Measurements from ENCODE around the gene FBXL19. TPM values are rescaled to one million over a fixed set of nuclear protein-coding genes. Genes with fewer than 3 reads are reported as not detected.

Gene FBXL19
- total and polyA plus RNA-seq, 2 of the 8 experiments (the other 6 are each of a cell fraction or from before 2014, with no cell fraction given): 47.2 to 72.2 TPM

GRCh38 chr16:30922960-30923535 lies 324 bp upstream of the FBXL19 start:
- CTCF ChIA-PET (ENCODE audit: partially characterized antibody): no interaction called here
- POLR2A ChIA-PET (ENCODE audit: partially characterized antibody): interaction anchor here (0.6 to 8.2 kb wide), 10 partner anchors 14 to 148 kb away, joined by 3 to 105 read pairs (median 4); partner anchors contain the start of genes CTF1 and ORAI3
- DNase-seq (ENCODE audit: low read depth in 1 of 2, low spot score in 2 of 2): peak; percentile 92 to 99
- TF ChIP-seq TCF12 (IDR thresholded peaks at IDR 0.05; ENCODE audit: low read depth, low read length): no peak
- no peak for TF ChIP-seq E2F6 (IDR thresholded peaks at IDR 0.05)
- TF ChIP-seq JUND (IDR thresholded peaks at IDR 0.05; ENCODE audit: low read length): no peak
- TF ChIP-seq TBP (IDR thresholded peaks at IDR 0.05; ENCODE audit: low read depth, low read length): peak; percentile 73; the same call in 1 of the 2 replicates
- peak; percentile 40; the same call in 1 of the 2 replicates for TF ChIP-seq USF2 (IDR thresholded peaks at IDR 0.05; ENCODE audit: low read length)
- no peak for TF ChIP-seq CBX8 (IDR thresholded peaks at IDR 0.05; ENCODE audit: borderline replicate concordance, low read depth, low read length)
- TF ChIP-seq ATF3 (IDR thresholded peaks at IDR 0.05; ENCODE audit: insufficient read depth, low read depth, low read length): no peak
- no peak for TF ChIP-seq BRCA1 (IDR thresholded peaks at IDR 0.05; ENCODE audit: low read depth, low read length)
- TF ChIP-seq RNF2 (IDR thresholded peaks at IDR 0.05; ENCODE audit: borderline replicate concordance, low read depth, low read length, missing control alignments, poor library complexity, severe bottlenecking): no peak

More at GRCh38 chr16:30922960-30923535, 324 bp upstream of the FBXL19 start:
- peak overlapping the region; percentile 98; the same call in 1 of the 2 replicates for H4K8ac ChIP-seq (ENCODE audit: extremely low read depth, insufficient read depth, low read length)
- H3K27me3 ChIP-seq (replicated peaks in 1 of 4; ENCODE audit: control insufficient read depth in 3 of 4, extremely low read depth in 1 of 4, insufficient read depth in 3 of 4, low read length in 3 of 4): no peaks in the 10 kb centered on the region
- peak overlapping the region; percentile 37 to 94 (median 85) for H3K9ac ChIP-seq (replicated peaks in 1 of 4; ENCODE audit: extremely low read depth in 1 of 4, low read depth in 3 of 4, low read length in 3 of 4)
- H2BK15ac ChIP-seq (ENCODE audit: low read length): no peak overlapping the region
- no peak overlapping the region for H2BK20ac ChIP-seq (ENCODE audit: low read length)
- peak overlapping the region; percentile 85 for H3K18ac ChIP-seq (ENCODE audit: extremely low read depth, low read length)
- no peaks in the 10 kb centered on the region for H3K9me3 ChIP-seq (ENCODE audit: insufficient read depth in 2 of 2, low read depth in 1 of 2, low read length in 1 of 2)
- no peak overlapping the region for H3K4ac ChIP-seq (replicated peaks; ENCODE audit: insufficient read length, low read depth, low read length)
- H4K20me1 ChIP-seq (replicated peaks in 1 of 2; ENCODE audit: control insufficient read depth in 1 of 2, insufficient read depth in 2 of 2, low read length in 2 of 2): peaks cover 2 to 3% of the 10 kb centered on the region in 2 experiments
- 2% methylated on average over 28 of the region's 33 CpGs; no CpG with 5 or more reads in 1 of the 2 experiments for whole genome bisulfite sequencing, 2 experiments (ENCODE audit: extremely low coverage in 1 of 2, insufficient coverage in 1 of 2, insufficient read length in 1 of 2, insufficient replicate concordance in 2 of 2, low coverage in 1 of 2, low lambda C conversion rate in 2 of 2, missing lambda C conversion rate in 1 of 2)
- peak overlapping the region; percentile 41 for H4K5ac ChIP-seq (ENCODE audit: insufficient read length, low read depth, low read length)
- no peak overlapping the region for H3K14ac ChIP-seq (ENCODE audit: insufficient read length)
- no peak overlapping the region for H2BK120ac ChIP-seq (replicated peaks; ENCODE audit: low read depth, low read length)
- H3K27ac ChIP-seq (ENCODE audit: low read depth, low read length): peak overlapping the region; percentile 98
- peak overlapping the region; percentile 55 to 70 for H3K4me2 ChIP-seq (ENCODE audit: insufficient read depth in 1 of 2, low read depth in 2 of 2, low read length in 2 of 2)
- H2AFZ ChIP-seq (ENCODE audit: low read length): peak overlapping the region; percentile 73
- peaks cover 0 to 2% (median 0%) of the 10 kb centered on the region in 4 experiments; a peak in 2 of 8 replicates for H3K36me3 ChIP-seq (ENCODE audit: control insufficient read depth in 2 of 4, insufficient read depth in 4 of 4, low read length in 3 of 4)
- peak overlapping the region; percentile 87 for H3K56ac ChIP-seq (replicated peaks; ENCODE audit: insufficient read length, low read depth, low read length)
- H3K23ac ChIP-seq (ENCODE audit: insufficient read length): no peak overlapping the region
- H3K79me1 ChIP-seq (ENCODE audit: low read depth, low read length): peaks cover 4% of the 10 kb centered on the region
- H3K79me2 ChIP-seq (ENCODE audit: control insufficient read depth in 1 of 2, insufficient read depth in 2 of 2, low read length in 2 of 2): peaks cover 0 to 10% of the 10 kb centered on the region in 2 experiments; a peak in 2 of 4 replicates
- peak overlapping the region; percentile 96 for H4K91ac ChIP-seq (replicated peaks; ENCODE audit: insufficient read length, low read length)
- peak overlapping the region; percentile 99 for H2BK5ac ChIP-seq (ENCODE audit: low read depth, low read length)
- peak; percentile 94 for FAIRE-seq
- peaks cover 8% of the 10 kb centered on the region; the same call in 1 of the 2 replicates for H3K23me2 ChIP-seq (ENCODE audit: low read depth, low read length)
- no peak overlapping the region; the same call in 1 of the 2 replicates for H2AK5ac ChIP-seq (ENCODE audit: low read depth, low read length)
- peak overlapping the region; percentile 57 to 88 (median 84) for H3K4me3 ChIP-seq (ENCODE audit: extremely low read depth in 1 of 4, insufficient read depth in 2 of 4, low read depth in 3 of 4, low read length in 4 of 4)
- H3K4me1 ChIP-seq (replicated peaks in 1 of 4; ENCODE audit: control insufficient read depth in 3 of 4, insufficient read depth in 4 of 4, low read length in 3 of 4): peaks cover 0 to 9% (median 2%) of the 10 kb centered on the region in 4 experiments; a peak in 4 of 7 replicates
- peak overlapping the region; percentile 97; the same call in 1 of the 2 replicates for H2BK12ac ChIP-seq (ENCODE audit: low read depth, low read length)
